Ishikawa (cell line): ENCODE data around the gene COL4A2.

Experiments used
- CEBPB ChIP-seq: IDR thresholded peaks from 2 replicates; pipeline ENCODE4 v1.6.1; 2012
- CREB1 ChIP-seq: IDR thresholded peaks from 2 replicates; pipeline ENCODE4 v1.6.1; 2012; ENCODE audit warnings: low read depth
- EGR1 ChIP-seq: IDR thresholded peaks from 2 replicates; pipeline ENCODE4 v1.6.1; 2012
- EP300 ChIP-seq: IDR thresholded peaks from 2 replicates; pipeline ENCODE4 v1.6.1; 2012; ENCODE audit warnings: borderline replicate concordance
- FOXM1 ChIP-seq: IDR thresholded peaks from 2 replicates; pipeline ENCODE4 v1.6.1; 2012; ENCODE audit warnings: low read depth, borderline replicate concordance
- MAX ChIP-seq: IDR thresholded peaks from 2 replicates; pipeline ENCODE4 v1.6.1; 2012
- NFIC ChIP-seq: IDR thresholded peaks from 2 replicates; pipeline ENCODE4 v1.6.1; 2012
- RAD21 ChIP-seq: IDR thresholded peaks from 2 replicates; pipeline ENCODE4 v1.6.1; 2012; ENCODE audit warnings: low read depth
- REST ChIP-seq: IDR thresholded peaks from 2 replicates; pipeline ENCODE4 v1.6.1; 2012; ENCODE audit warnings: low read depth, mild to moderate bottlenecking
- TAF1 ChIP-seq: IDR thresholded peaks from 2 replicates; pipeline ENCODE4 v1.6.1; 2012; ENCODE audit warnings: low read depth, mild to moderate bottlenecking
- TCF12 ChIP-seq: IDR thresholded peaks from 2 replicates; pipeline ENCODE4 v1.6.1; 2012; ENCODE audit warnings: low read depth
- TEAD4 ChIP-seq: IDR thresholded peaks from 2 replicates; pipeline ENCODE4 v1.6.1; 2012
- USF1 ChIP-seq: IDR thresholded peaks from 2 replicates; pipeline ENCODE4 v1.6.1; 2012
- YY1 ChIP-seq: IDR thresholded peaks from 2 replicates; pipeline ENCODE4 v1.6.1; 2012; ENCODE audit warnings: low read depth
- ZBTB7A ChIP-seq: IDR thresholded peaks from 2 replicates; pipeline ENCODE4 v1.6.1; 2012; ENCODE audit warnings: low read depth

COL4A2 gene

GRCh38 chr13:110289174-110289573 lies 17.9 kb upstream of the COL4A2 start:
- no peak for TF ChIP-seq TEAD4
- TF ChIP-seq TAF1, result no peak

GRCh38 chr13:110289661-110290060 lies 17.4 kb upstream of the COL4A2 start:
- TF ChIP-seq EGR1 (no peak), TEAD4 (no peak), REST (no peak), TAF1 (no peak), MAX (no peak), USF1 (no peak), CREB1 (no peak), YY1 (no peak), CEBPB (no peak), ZBTB7A (no peak), NFIC (no peak), EP300 (no peak), RAD21 (no peak), FOXM1 (no peak), TCF12 (no peak)

GRCh38 chr13:110290153-110290552 lies 16.9 kb upstream of the COL4A2 start:
- no peak for TF ChIP-seq USF1
- no peak for TF ChIP-seq YY1
- no peak for TF ChIP-seq RAD21
- TF ChIP-seq CREB1, result no peak
- no peak for TF ChIP-seq FOXM1
- no peak for TF ChIP-seq MAX
- TF ChIP-seq REST, result no peak
- no peak for TF ChIP-seq TAF1

- TF ChIP-seq CREB1 (no peak), EGR1 (no peak), RAD21 (no peak), TEAD4 (no peak)
Measured at GRCh38 chr13:110290826-110291225, 16.3 kb upstream of the COL4A2 start.

GRCh38 chr13:110291286-110291685 lies 15.8 kb upstream of the COL4A2 start:
- no peak for TF ChIP-seq TAF1
- no peak for TF ChIP-seq TEAD4
- no peak for TF ChIP-seq NFIC
- no peak for TF ChIP-seq TCF12
- no peak for TF ChIP-seq CREB1
- TF ChIP-seq RAD21, result no peak
- TF ChIP-seq FOXM1, result no peak
- TF ChIP-seq REST, result no peak
- no peak for TF ChIP-seq EP300
- no peak for TF ChIP-seq CEBPB
- TF ChIP-seq MAX, result no peak
- TF ChIP-seq ZBTB7A, result no peak
- TF ChIP-seq EGR1, result no peak
